Naive thymus-derived CD4-positive, alpha-beta T cell (primary cell): ENCODE data around the gene CD300LB. TPM values are rescaled to one million over a fixed set of nuclear protein-coding genes. Genes with fewer than 3 reads are reported as not detected.

Experiments
- ATAC-seq: fragments of 150-1000 bp; cut with Tn5 transposase; 2 replicates; pipeline ENCODE4 v1.10.0; 2021; ENCODE audit warnings: mild to moderate bottlenecking, moderate library complexity
- CTCF ChIA-PET: fragments of 350-600 bp; sonication (Branson Sonifier 250); formaldehyde crosslinking; loops from one replicate; lab custom pipeline; 2021; ENCODE audit warnings: antibody characterized with exemption; lab: Charles Lee
- POLR2A ChIA-PET: fragments of 350-600 bp; sonication (Branson Sonifier 250); formaldehyde crosslinking; loops from one replicate; lab custom pipeline; 2021; ENCODE audit warnings: antibody characterized with exemption, inconsistent platforms; lab: Charles Lee
- DNase-seq, 9 donors: peaks; one replicate each; pipeline versions ENCODE4 v3.0.0 to v3.0.0-alpha.2; 2020 to 2022; ENCODE audit warnings: mixed read lengths in 1 of 9
- H3K27ac ChIP-seq: one replicate; pipeline ENCODE4 v1.7.0; 2013; ENCODE audit warnings: mild to moderate bottlenecking, low read depth, low read length, moderate library complexity
- H3K27me3 ChIP-seq, 2 donors: one replicate each; pipeline ENCODE4 v1.7.0; 2013; ENCODE audit warnings: low read length in 2 of 2, mild to moderate bottlenecking in 2 of 2, moderate library complexity in 2 of 2; ENCODE audit not compliant: control insufficient read depth in 2 of 2, insufficient read depth in 2 of 2
- H3K36me3 ChIP-seq, 3 experiments: 1 replicate in 2 of 3; 2 replicates in 1 of 3; pipeline ENCODE4 v1.7.0; 2013; ENCODE audit warnings: low read length in 3 of 3, mild to moderate bottlenecking in 3 of 3, moderate library complexity in 1 of 3; ENCODE audit not compliant: insufficient read depth in 3 of 3, control insufficient read depth in 2 of 3
- H3K4me1 ChIP-seq, 2 donors: one replicate each; pipeline ENCODE4 v1.7.0; 2013; ENCODE audit warnings: low read length in 2 of 2, mild to moderate bottlenecking in 2 of 2, moderate library complexity in 1 of 2; ENCODE audit not compliant: control insufficient read depth in 2 of 2, insufficient read depth in 2 of 2
- H3K4me3 ChIP-seq: 2 replicates; pipeline ENCODE4 v1.7.0; 2013; ENCODE audit warnings: mild to moderate bottlenecking, low read length
- H3K9me3 ChIP-seq, 3 experiments: 1 replicate in 2 of 3; 2 replicates in 1 of 3; pipeline ENCODE4 v1.7.0; 2013; ENCODE audit warnings: low read length in 3 of 3; ENCODE audit not compliant: control insufficient read depth in 2 of 3
- H3K27ac Mint-ChIP-seq, 9 donors: one replicate each; pipeline ENCODE4 v1.8.0; 2020 to 2022; ENCODE audit warnings: mixed read lengths in 9 of 9, mild to moderate bottlenecking in 8 of 9, moderate library complexity in 5 of 9, inconsistent platforms in 2 of 9
- H3K27me3 Mint-ChIP-seq, 5 donors: one replicate each; pipeline ENCODE4 v1.8.0; 2021 to 2022; ENCODE audit warnings: mixed read lengths in 5 of 5, mild to moderate bottlenecking in 1 of 5
- H3K36me3 Mint-ChIP-seq, 5 donors: one replicate each; pipeline ENCODE4 v1.8.0; 2020 to 2022; ENCODE audit warnings: mixed read lengths in 5 of 5, mild to moderate bottlenecking in 3 of 5, inconsistent platforms in 1 of 5
- H3K4me1 Mint-ChIP-seq, 7 donors: one replicate each; pipeline ENCODE4 v1.8.0; 2020 to 2022; ENCODE audit warnings: mixed read lengths in 7 of 7, mild to moderate bottlenecking in 3 of 7, inconsistent platforms in 1 of 7
- H3K4me3 Mint-ChIP-seq, 10 donors: one replicate each; pipeline ENCODE4 v1.8.0; 2020 to 2022; ENCODE audit warnings: mild to moderate bottlenecking in 10 of 10, mixed read lengths in 10 of 10, moderate library complexity in 6 of 10, inconsistent platforms in 2 of 10
- H3K9me3 Mint-ChIP-seq, 11 donors: one replicate each; pipeline ENCODE4 v1.8.0; 2020 to 2022; ENCODE audit warnings: mixed read lengths in 11 of 11, mild to moderate bottlenecking in 4 of 11, inconsistent platforms in 1 of 11, moderate library complexity in 1 of 11
- intact Hi-C, 2 donors: fragments of 100-400 bp; cut with micrococcal nuclease; formaldehyde crosslinking; loops; one replicate each; pipeline ENCODE4 v1.15.1; 2023
- polyA plus RNA-seq, 2 donors: library from polyadenylated mRNA; unstranded; fragments of 300-500 nt; fragmentation: Illumina TruSeq; gene quantifications; one replicate each; pipeline ENCODE4 v1.2.3, GENCODE V29; 2021
- total RNA-seq, 6 experiments: library from RNA in 5 of 6; stranded (reverse) in 5 of 6; gene quantifications; 1 replicate in 5 of 6; 2 replicates in 1 of 6; pipeline ENCODE4 v1.2.3 and lab custom pipeline; 2021 to 2026

The CD300LB gene
- total and polyA plus RNA-seq, 7 experiments from 2014 or later = 0.27 to 23.9 (median 2.0) TPM; not detected in 3

GRCh38 chr17:74541176-74542111, 10.2 kb upstream of the CD300LB start:
- Mint-ChIP-seq H3K9me3 (no peaks in the 10 kb centered on the region), H3K36me3 (no peaks in the 10 kb centered on the region), H3K4me3 (no peak overlapping the region), H3K4me1 (peaks cover 0 to 11% (median 0%) of the 10 kb centered on the region in 7 donors), H3K27ac (no peak overlapping the region), H3K27me3 (peaks cover 7 to 17% (median 15%) of the 10 kb centered on the region in 5 donors)
- ATAC-seq = no peak
- H3K4me3 ChIP-seq = no peak overlapping the region
- H3K9me3 ChIP-seq = no peaks in the 10 kb centered on the region
- CTCF ChIA-PET = no interaction called here
- no peaks in the 10 kb centered on the region for H3K27me3 ChIP-seq
- no peak for DNase-seq
- H3K36me3 ChIP-seq = no peaks in the 10 kb centered on the region
- H3K27ac ChIP-seq = no peak overlapping the region
- intact Hi-C loops = no loop called here
- no peaks in the 10 kb centered on the region for H3K4me1 ChIP-seq
- POLR2A ChIA-PET = no interaction called here

- no peak overlapping the region for H3K4me3 ChIP-seq
- H3K9me3 ChIP-seq = no peaks in the 10 kb centered on the region
- Mint-ChIP-seq H3K4me3 (no peak overlapping the region), H3K27me3 (peaks cover 13 to 36% (median 20%) of the 10 kb centered on the region in 5 donors), H3K27ac (no peak overlapping the region), H3K9me3 (no peaks in the 10 kb centered on the region), H3K4me1 (peaks cover 0 to 4% (median 0%) of the 10 kb centered on the region in 7 donors), H3K36me3 (no peaks in the 10 kb centered on the region)
- ChIA-PET POLR2A (no interaction called here), CTCF (no interaction called here)
- no peak overlapping the region for H3K27ac ChIP-seq
- DNase-seq (no peak), ATAC-seq (no peak)
- H3K36me3 ChIP-seq = no peaks in the 10 kb centered on the region
- intact Hi-C loops = no loop called here
- H3K4me1 ChIP-seq = no peaks in the 10 kb centered on the region
- H3K27me3 ChIP-seq = peaks cover 0 to 4% of the 10 kb centered on the region in 2 donors
Observed at GRCh38 chr17:74539281-74539820, 8.1 kb upstream of the CD300LB start.

GRCh38 chr17:74536890-74537289, 5.6 kb upstream of the CD300LB start:
- no peak overlapping the region for H3K27ac Mint-ChIP-seq
- CTCF ChIA-PET = no interaction called here
- H3K4me3 Mint-ChIP-seq = no peak overlapping the region
- H3K4me1 ChIP-seq = no peaks in the 10 kb centered on the region
- H3K27ac ChIP-seq = no peak overlapping the region
- intact Hi-C loops = no loop called here
- no peaks in the 10 kb centered on the region for H3K36me3 ChIP-seq
- no peaks in the 10 kb centered on the region for H3K9me3 ChIP-seq
- peaks cover 0 to 4% of the 10 kb centered on the region in 2 donors for H3K27me3 ChIP-seq
- DNase-seq = no peak
- no peak overlapping the region for H3K4me3 ChIP-seq
- H3K9me3 Mint-ChIP-seq = no peaks in the 10 kb centered on the region
- H3K36me3 Mint-ChIP-seq = no peaks in the 10 kb centered on the region
- POLR2A ChIA-PET = no interaction called here
- peaks cover 30 to 54% (median 34%) of the 10 kb centered on the region in 5 donors for H3K27me3 Mint-ChIP-seq
- no peak for ATAC-seq
- H3K4me1 Mint-ChIP-seq = peaks cover 3 to 13% (median 6%) of the 10 kb centered on the region in 7 donors

- H3K4me3 ChIP-seq = no peak overlapping the region
- no peaks in the 10 kb centered on the region for H3K36me3 ChIP-seq
- ATAC-seq (peak; percentile 82), DNase-seq (peak in 1 of 9 donors; percentile 11)
- no peaks in the 10 kb centered on the region for H3K9me3 ChIP-seq
- Mint-ChIP-seq H3K27ac (no peak overlapping the region), H3K27me3 (peaks cover 34 to 64% (median 51%) of the 10 kb centered on the region in 5 donors), H3K4me1 (peaks cover 3 to 17% (median 6%) of the 10 kb centered on the region in 7 donors), H3K36me3 (no peaks in the 10 kb centered on the region), H3K4me3 (peak overlapping the region in 2 of 10 donors; percentile 9 to 20), H3K9me3 (peaks cover 0 to 2% (median 0%) of the 10 kb centered on the region in 11 donors)
- H3K4me1 ChIP-seq = no peaks in the 10 kb centered on the region
- ChIA-PET CTCF (interaction anchor here (1.4 kb wide), 1 partner anchor 153 kb away, joined by 4 read pairs; no protein-coding TSS in a partner anchor), POLR2A (no interaction called here)
- H3K27me3 ChIP-seq = peaks cover 0 to 4% of the 10 kb centered on the region in 2 donors
- H3K27ac ChIP-seq = no peak overlapping the region
- intact Hi-C loops = loop anchor here in 1 of 2 donors (5.0 kb wide), 1 partner anchor 320 kb away; the partner anchor contains the start of gene TTYH2
Observed at GRCh38 chr17:74532115-74532514, 840 bp upstream of the CD300LB start.

DNA sequence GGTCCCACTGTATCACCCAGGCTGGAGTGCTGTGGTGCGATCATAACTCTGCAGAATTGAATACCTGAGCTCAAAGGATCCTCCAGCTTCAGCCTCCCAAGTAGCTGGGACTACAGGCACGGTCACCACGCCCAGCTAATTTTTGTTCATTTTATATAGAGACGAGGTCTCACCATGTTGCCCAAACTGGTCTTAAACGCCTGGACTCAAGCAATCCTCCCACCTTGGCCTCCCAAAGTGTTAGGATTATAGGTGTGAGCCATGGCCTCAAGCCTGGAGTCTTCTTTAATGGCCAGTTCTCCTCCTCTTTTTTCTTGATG, 484 bp downstream of the CD300LB start:
- intact Hi-C loops = loop anchor here in 1 of 2 donors (5.0 kb wide), 1 partner anchor 318 kb away; the partner anchor contains the start of gene TTYH2
- no peak for ATAC-seq
- H3K4me3 Mint-ChIP-seq = peak overlapping the region in 1 of 10 donors; percentile 4
- CTCF ChIA-PET = no interaction called here
- Histone ChIP-seq H3K27me3 (peaks cover 0 to 4% of the 10 kb centered on the region in 2 donors), H3K4me3 (no peak overlapping the region), H3K4me1 (no peaks in the 10 kb centered on the region), H3K27ac (no peak overlapping the region), H3K9me3 (no peaks in the 10 kb centered on the region), H3K36me3 (no peaks in the 10 kb centered on the region)
- no peak overlapping the region for H3K27ac Mint-ChIP-seq
- peaks cover 0 to 2% (median 0%) of the 10 kb centered on the region in 11 donors for H3K9me3 Mint-ChIP-seq
- no peak for DNase-seq
- POLR2A ChIA-PET = no interaction called here
- no peaks in the 10 kb centered on the region for H3K36me3 Mint-ChIP-seq
- H3K27me3 Mint-ChIP-seq = peaks cover 21 to 53% (median 43%) of the 10 kb centered on the region in 5 donors
- H3K4me1 Mint-ChIP-seq = peaks cover 3 to 15% (median 6%) of the 10 kb centered on the region in 7 donors

DNA sequence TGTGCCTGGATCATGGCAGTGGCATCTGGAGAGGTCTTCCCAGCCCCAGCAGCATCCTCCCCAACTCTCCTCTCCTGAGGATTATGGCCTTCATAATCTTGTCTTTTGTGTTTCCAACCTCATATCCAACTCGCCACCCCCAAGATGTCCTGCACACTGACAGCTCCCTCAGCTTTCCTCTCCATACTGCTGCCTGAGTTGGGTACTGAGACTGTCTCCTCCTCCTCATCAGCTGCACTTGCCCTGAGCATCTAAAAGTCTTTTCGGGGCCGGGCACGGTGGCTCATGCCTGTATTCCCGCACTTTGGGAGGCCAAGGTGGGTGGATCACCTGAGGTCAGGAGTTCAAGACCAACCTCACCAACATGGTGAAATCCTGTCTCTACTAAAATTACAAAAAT, 2.0 kb downstream of the CD300LB start:
- Mint-ChIP-seq H3K4me1 (peaks cover 3 to 18% (median 6%) of the 10 kb centered on the region in 7 donors), H3K27ac (peak overlapping the region in 1 of 9 donors; percentile 29), H3K27me3 (peaks cover 20 to 52% (median 34%) of the 10 kb centered on the region in 5 donors), H3K4me3 (no peak overlapping the region), H3K9me3 (peaks cover 0 to 2% (median 0%) of the 10 kb centered on the region in 11 donors), H3K36me3 (no peaks in the 10 kb centered on the region)
- DNase-seq (peak in 1 of 9 donors; percentile 12), ATAC-seq (no peak)
- Histone ChIP-seq H3K27me3 (no peaks in the 10 kb centered on the region), H3K4me1 (no peaks in the 10 kb centered on the region), H3K36me3 (no peaks in the 10 kb centered on the region), H3K4me3 (no peak overlapping the region), H3K9me3 (no peaks in the 10 kb centered on the region), H3K27ac (no peak overlapping the region)
- intact Hi-C loops = no loop called here
- ChIA-PET POLR2A (no interaction called here), CTCF (no interaction called here)
